GM18861 (cell line): ENCODE data around the gene GRHL3.
A peak's percentile ranks its signal among the peaks of the same experiment; 100 is the strongest.

ENCODE experiments used
- ATAC-seq: cut with Tn5 transposase; IDR thresholded peaks from one replicate; pipeline ENCODE4 v1.9.1; 2021; ENCODE audit not compliant: unreplicated experiment

The GRHL3 gene

DNA sequence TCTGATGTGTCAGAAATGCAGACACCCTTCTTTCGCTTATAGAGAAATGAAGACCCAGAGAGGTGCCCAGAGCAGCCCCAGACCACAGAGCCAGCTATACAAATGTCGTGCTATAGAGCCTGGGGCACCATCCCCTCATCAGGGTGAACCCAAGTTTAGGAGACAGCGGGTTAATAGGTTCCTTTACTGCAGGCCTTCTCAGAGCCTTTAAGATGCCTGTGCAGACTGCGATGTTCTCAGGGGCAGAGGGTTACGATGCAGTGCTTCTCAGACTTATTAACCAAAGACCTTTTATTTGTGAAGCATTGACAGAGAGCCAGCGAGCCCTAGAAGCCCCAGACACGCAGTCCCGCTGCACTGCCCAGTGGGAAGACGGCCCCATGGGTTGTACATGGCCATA is 47.5 kb downstream of the GRHL3 start:
- ATAC-seq: no peak

- no peak for ATAC-seq
Measured at GRCh38 chr1:24369199-24369598, 50.0 kb downstream of the GRHL3 start.

DNA sequence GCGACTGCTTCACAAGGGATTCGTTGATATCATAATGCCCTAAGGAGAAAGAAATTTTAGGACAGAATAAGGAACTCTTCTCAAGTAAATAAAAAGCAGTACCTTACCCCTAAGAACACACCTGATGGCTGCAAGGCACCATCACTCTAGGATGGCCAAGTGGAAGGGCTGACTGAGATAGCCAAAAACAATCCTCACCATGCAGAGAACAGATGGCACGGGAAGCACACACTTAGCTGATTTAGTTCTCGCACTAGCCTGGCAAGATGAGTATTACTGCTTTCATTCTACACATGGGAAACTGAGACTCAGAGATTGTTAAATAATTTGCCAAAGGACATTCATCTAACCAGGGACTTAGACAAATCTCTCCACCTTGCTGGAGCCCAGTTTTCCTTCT is 50.6 kb downstream of the GRHL3 start:
- ATAC-seq: no peak

DNA sequence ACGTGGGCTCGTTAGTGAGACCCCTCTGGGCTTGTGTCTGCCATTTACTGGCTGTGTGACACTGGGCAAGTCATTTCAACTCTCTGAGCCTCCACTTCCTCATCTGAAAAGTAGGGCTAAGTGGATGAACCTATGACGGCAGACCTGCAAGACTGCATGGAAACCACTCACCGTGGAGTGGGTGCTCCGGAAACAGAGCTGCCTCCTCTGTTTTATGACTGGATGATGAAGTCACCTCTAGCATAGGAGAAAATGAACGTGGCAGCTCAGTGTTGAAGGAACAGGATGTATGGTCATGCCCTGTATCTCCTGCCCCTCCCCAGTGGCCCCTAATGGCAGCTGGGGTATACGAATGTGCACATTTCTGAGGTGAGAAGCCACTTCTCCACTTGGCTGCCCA is 53.9 kb downstream of the GRHL3 start:
- peak; percentile 57 for ATAC-seq

DNA sequence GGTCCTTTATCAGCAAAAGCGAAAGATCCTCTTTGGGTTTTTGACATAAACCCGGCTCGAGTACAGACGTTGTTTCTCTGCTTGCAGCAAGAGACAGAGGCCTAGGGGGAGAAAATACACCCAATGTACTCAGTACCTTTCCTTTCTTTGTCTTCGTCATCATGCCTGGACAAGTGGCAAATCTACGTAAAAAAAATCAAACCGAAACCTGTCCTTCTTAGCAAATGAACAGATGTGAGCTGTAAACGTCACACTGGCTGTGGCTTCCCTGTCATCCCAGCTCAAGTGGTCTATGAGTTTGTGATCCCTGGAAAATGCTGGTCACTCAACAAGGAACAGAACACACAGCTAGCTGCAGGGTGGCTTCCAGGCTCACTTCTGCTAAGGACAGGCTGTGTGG is 54.6 kb downstream of the GRHL3 start:
- ATAC-seq: no peak

GRCh38 chr1:24374891-24375786 is 56.0 kb downstream of the GRHL3 start:
- ATAC-seq: no peak

GRCh38 chr1:24379733-24380315 is 60.7 kb downstream of the GRHL3 start:
- ATAC-seq: no peak

DNA sequence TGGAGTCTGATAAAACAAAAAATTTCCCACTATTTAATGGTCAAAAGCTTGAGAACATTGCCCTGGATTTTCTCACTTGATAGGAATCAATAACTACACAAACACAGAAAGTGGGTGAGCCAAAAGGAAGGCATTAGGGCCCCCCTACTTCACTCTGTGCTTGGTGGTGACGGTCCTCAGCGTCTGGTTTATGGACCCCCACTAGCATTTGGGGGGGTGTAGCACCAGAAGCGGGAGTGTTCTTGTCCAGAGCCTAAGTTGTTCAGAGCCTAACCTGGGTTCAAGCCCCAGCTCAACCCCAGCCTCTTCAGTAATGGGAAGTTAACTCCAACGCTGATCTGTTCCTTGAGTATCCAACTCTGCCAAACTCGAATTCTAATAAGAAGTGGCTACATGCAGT is 61.4 kb downstream of the GRHL3 start:
- no peak for ATAC-seq

GRCh38 chr1:24381256-24381655 is 62.1 kb downstream of the GRHL3 start:
- no peak for ATAC-seq

DNA sequence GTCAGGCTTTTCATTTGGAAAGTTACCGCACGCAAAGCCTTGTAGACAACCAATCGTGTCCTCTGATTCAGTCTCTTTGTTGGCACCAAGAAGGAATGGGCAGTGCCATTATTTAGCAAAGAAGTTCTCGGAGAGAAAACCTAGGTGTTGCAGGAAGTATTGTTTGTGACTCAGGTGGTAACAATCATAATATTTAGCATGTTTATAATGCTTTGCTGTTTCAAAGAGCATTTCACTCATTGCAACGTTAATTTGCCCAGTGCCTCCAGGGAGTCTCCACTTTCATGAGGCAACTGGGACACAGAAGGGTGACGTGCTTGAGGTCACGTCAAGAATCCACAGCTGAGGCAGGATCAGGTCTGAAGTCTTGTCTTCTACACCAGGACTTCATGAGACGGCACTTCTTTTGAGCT is 63.0 kb downstream of the GRHL3 start:
- ATAC-seq: no peak

- no peak for ATAC-seq
Measured at GRCh38 chr1:24383381-24383940, 64.3 kb downstream of the GRHL3 start.

DNA sequence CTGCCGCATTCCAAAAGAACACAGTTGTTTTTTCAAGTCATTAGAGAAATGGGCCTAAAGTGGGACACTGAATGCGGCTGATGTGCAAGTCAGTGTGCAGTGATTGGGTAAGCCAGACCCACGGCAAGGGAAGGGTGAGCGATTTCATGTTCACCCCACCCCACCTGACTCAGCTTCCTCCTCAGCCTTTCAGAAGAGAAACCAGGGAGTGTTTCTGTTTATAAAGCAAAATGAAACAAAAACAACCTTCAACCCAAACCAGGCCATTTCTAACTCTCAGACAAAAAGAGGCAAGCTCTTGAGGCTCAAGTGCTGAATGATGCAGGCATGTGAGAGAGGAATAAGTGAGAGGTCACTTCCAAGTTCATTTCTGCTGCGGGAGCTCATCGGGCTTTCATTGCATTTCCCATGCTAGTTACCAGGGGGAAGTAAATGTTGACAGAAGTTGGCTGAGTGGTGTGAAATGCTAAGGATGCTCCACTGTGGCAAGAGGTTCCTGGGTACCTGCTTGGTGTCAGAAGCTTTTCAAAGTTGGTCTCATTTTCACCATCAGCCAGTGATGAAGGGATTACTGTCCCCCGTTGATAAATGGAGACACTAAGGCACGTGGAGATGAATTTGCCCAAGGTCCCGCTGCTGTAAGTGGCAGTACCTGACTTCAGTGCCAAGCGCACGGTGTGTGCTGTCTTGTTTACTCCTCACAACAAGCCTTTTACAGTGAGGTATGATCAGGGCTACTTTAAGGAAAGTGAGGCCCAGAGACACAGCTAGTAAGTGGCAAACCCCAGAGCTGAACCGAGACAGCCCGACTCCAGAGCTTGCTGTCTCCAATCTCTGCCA is 65.3 kb downstream of the GRHL3 start:
- ATAC-seq: no peak

GRCh38 chr1:24385160-24385940 is 66.2 kb downstream of the GRHL3 start:
- ATAC-seq: no peak

DNA sequence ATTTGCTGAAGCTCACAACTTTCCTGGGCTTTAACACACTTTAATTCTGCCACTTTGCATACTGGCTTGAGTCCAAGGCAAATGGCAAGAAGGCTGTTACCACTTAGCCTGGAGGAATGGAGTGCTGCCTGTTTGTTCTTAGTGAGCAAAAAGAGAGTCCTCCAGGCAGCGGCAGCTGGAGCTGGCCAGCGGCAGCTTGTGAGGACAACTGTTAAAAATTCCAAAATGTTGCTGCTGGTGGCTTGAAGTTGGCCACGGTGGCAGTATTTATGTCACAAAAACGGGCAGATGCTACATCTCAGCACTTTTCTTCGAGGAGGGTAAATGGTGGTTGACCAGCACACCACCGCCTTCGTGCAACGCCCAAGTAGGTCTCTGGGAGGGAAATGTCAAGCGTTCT is 67.1 kb downstream of the GRHL3 start:
- ATAC-seq: no peak

DNA sequence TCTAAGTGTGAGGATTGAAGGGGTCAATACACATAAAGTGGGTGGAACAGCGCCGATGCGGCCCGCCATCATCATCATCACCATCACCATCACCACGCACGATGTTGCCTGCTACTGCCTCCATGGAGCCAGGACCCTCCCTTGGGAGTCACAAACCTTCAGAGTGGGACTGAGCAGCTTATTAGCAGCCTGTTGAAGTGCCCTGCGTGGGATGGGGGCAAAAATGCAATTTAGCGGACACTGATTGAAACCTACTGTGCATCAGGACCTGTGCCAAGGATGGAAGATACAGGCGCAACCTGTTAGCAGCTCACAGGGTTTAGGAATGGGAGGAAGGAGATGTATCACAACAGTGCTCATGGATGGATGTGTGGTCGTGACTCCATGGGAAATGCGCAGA is 67.8 kb downstream of the GRHL3 start:
- no peak for ATAC-seq

- no peak for ATAC-seq
Measured at GRCh38 chr1:24387636-24388175, 68.5 kb downstream of the GRHL3 start.

- no peak for ATAC-seq
Measured at GRCh38 chr1:24388331-24388885, 69.3 kb downstream of the GRHL3 start.

DNA sequence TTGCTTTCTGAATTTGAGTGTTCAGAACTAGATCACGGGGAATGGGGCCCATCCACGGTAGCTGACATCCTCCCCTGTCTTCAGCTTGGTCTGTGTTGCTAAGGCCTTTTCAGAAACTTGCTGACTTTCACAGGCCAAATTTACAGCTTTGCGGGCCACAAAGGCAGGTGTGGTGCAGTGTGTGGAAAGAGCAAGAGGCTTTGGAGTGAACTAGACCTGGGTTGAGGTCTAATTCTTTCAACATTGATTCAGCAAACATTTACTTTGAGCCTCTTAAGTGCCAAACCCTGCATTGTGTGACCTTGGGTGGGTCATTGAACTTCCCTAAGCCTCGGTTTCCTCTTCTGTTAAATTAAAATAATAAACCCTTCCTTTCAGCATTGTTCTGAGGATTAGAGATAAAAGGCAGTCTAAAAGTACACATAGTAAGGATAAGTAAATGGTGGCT is 70.1 kb downstream of the GRHL3 start:
- ATAC-seq: no peak

DNA sequence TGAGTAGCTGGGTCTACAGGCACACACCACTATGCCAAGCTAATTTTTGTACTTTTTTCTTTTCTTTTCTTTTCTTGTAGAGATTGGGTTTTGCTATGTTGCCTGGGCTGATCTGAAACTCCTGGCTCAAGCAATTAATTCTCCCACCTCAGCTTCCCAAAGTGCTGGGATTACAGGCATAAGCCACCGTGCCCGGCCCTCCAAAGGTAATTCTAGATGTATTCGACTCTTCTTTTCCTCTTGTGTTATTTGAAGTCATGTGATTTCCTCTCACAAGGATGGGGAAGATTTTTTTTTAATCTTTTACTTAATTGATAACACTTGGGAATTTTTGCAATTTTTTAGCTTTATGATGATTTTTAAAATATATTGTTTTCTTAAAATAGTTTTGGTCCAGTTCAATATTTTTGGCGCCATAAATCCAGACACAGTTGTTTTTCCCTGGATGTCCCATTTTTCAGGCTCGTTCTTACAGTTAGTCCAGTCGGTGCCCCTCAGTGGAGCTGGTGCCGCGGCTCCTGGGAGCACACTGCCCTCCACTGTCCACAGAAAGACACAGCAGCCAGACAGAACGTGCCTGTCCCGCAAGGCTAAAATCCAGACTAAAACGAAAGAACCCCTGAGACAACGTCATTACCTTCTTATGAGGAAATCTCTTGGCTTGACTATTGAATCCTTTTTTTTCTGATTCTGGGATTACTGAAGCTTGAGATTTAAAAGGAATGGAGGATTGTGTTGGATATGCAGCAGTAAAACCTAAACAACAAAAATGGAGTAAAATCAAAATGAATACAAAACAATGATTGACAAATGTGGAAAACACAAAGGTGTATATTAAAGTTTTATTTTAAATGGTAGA is 72.0 kb downstream of the GRHL3 start:
- peak; percentile 36 for ATAC-seq
